AG04450 (cell line): ENCODE data around the gene JADE3. TPM values are rescaled to one million over a fixed set of nuclear protein-coding genes. Genes with fewer than 3 reads are reported as not detected.

Source experiments
- CTCF ChIA-PET: fragments of 300-600, 350-600 bp; formaldehyde crosslinking; extraction: SDS; loops from one replicate; lab custom pipeline; 2022; ENCODE audit warnings: antibody characterized with exemption, inconsistent platforms; lab: Charles Lee
- POLR2A ChIA-PET: fragments of 350-600 bp; formaldehyde crosslinking; extraction: SDS; loops from one replicate; lab custom pipeline; 2021; ENCODE audit warnings: antibody characterized with exemption, inconsistent platforms; lab: Yijun Ruan, JAX
- DNase-seq: peaks from one replicate; pipeline ENCODE4 v3.0.0-alpha.2; 2011; ENCODE audit warnings: low read depth, low spot score
- H3K27ac ChIP-seq: one replicate; pipeline ENCODE4 v1.5.1; 2012; ENCODE audit warnings: low read depth, low read length, control low read depth
- H3K27me3 ChIP-seq: one replicate; pipeline ENCODE4 v1.6.0; 2012; ENCODE audit warnings: low read length; ENCODE audit not compliant: control insufficient read depth, insufficient read depth
- H3K4me3 ChIP-seq: 2 replicates; pipeline ENCODE4 v1.5.1; 2011; ENCODE audit warnings: mild to moderate bottlenecking, low read depth, low read length, control low read depth
- H3K9me3 ChIP-seq: 2 replicates; pipeline ENCODE4 v1.5.1; 2012; ENCODE audit warnings: low read length; ENCODE audit not compliant: control insufficient read depth, insufficient read depth
- CTCF ChIP-seq: IDR thresholded peaks from 2 replicates; pipeline ENCODE4 v1.5.1; 2011; ENCODE audit warnings: low read depth, low read length, control low read depth, inconsistent platforms
- polyA minus RNA-seq: library from RNA; depleted of rRNA, polyadenylated mRNA; stranded (reverse); fragments of >200 nt; gene quantifications from 2 replicates; pipeline ENCODE4 v1.2.3, GENCODE V29; 2011; rRNA and poly(A)+ RNA removed
- polyA plus RNA-seq: library from polyadenylated mRNA; depleted of rRNA; stranded (reverse); fragments of >200 nt; gene quantifications from 2 replicates; pipeline ENCODE4 v1.2.3, GENCODE V29; 2011; rRNA removed

The JADE3 gene
- polyA plus RNA-seq = 6.5 and 7.7 TPM in 2 replicates
- polyA minus RNA-seq = 5.8 TPM in 2 replicates

GRCh38 chrX:46912098-46912602 lies at the start of gene JADE3:
TSS of gene JADE3 (plus strand) at chrX:46912421. CDS start at chrX:46984895, 72,474 bp downstream.
- ChIA-PET POLR2A (no interaction called here), CTCF (interaction anchor here (0.6 to 2.7 kb wide), 5 partner anchors 8 to 357 kb away, joined by 3 to 15 read pairs (median 6); no protein-coding TSS in a partner anchor)
- Histone ChIP-seq H3K9me3 (no peaks in the 10 kb centered on the region), H3K27me3 (peaks cover 3% of the 10 kb centered on the region), H3K4me3 (peak within 1 kb of the TSS; percentile 68), H3K27ac (no peak within 1 kb of the TSS)
- no peak for DNase-seq
- no peak for TF ChIP-seq CTCF

- Histone ChIP-seq H3K4me3 (no peak overlapping the region), H3K27ac (no peak overlapping the region), H3K27me3 (no peaks in the 10 kb centered on the region), H3K9me3 (no peaks in the 10 kb centered on the region)
- TF ChIP-seq CTCF = no peak
- DNase-seq = no peak
- POLR2A ChIA-PET = no interaction called here
- CTCF ChIA-PET = no interaction called here
Observed at GRCh38 chrX:46863072-46863471, 49.1 kb upstream of the JADE3 start.

GRCh38 chrX:46864606-46865005 lies 47.6 kb upstream of the JADE3 start:
- Histone ChIP-seq H3K9me3 (no peaks in the 10 kb centered on the region), H3K27ac (no peak overlapping the region), H3K27me3 (no peaks in the 10 kb centered on the region), H3K4me3 (no peak overlapping the region)
- POLR2A ChIA-PET = no interaction called here
- DNase-seq = no peak
- TF ChIP-seq CTCF = no peak
- CTCF ChIA-PET = no interaction called here

GRCh38 chrX:46865281-46865680 lies 46.9 kb upstream of the JADE3 start:
- TF ChIP-seq CTCF = no peak
- H3K9me3 ChIP-seq = no peaks in the 10 kb centered on the region
- POLR2A ChIA-PET = no interaction called here
- CTCF ChIA-PET = no interaction called here
- H3K27ac ChIP-seq = no peak overlapping the region
- DNase-seq = peak; percentile 18
- H3K4me3 ChIP-seq = no peak overlapping the region
- H3K27me3 ChIP-seq = no peaks in the 10 kb centered on the region

GRCh38 chrX:46866726-46867125 lies 45.5 kb upstream of the JADE3 start:
- no peak for TF ChIP-seq CTCF
- no peaks in the 10 kb centered on the region for H3K9me3 ChIP-seq
- no peak for DNase-seq
- ChIA-PET CTCF (no interaction called here), POLR2A (no interaction called here)
- no peak overlapping the region for H3K4me3 ChIP-seq
- H3K27ac ChIP-seq = no peak overlapping the region
- H3K27me3 ChIP-seq = no peaks in the 10 kb centered on the region
